ENCODE results near the gene ZSCAN16. TPM values are rescaled to one million over a fixed set of nuclear protein-coding genes. Genes with fewer than 3 reads are reported as not detected.
A peak's percentile ranks its signal among the peaks of the same experiment; 100 is the strongest.

ZSCAN16 gene
- total and polyA plus RNA-seq, 10 of the 15 experiments (the other 5 are each of a cell fraction or from before 2014, with no cell fraction given): 4.6 to 13.8 (median 10.3) TPM

GRCh38 chr6:28140616-28141015 lies 16.2 kb downstream of the ZSCAN16 start:
- no peak for ATAC-seq
- 82% methylated on average over 5 of the region's 5 CpGs for WGBS (ENCODE audit: insufficient coverage, insufficient replicate concordance, low lambda C conversion rate, missing lambda C conversion rate)
- peak overlapping the region; percentile 31 for H3K4me2 ChIP-seq (ENCODE audit: control insufficient read depth, insufficient read depth)

DNA sequence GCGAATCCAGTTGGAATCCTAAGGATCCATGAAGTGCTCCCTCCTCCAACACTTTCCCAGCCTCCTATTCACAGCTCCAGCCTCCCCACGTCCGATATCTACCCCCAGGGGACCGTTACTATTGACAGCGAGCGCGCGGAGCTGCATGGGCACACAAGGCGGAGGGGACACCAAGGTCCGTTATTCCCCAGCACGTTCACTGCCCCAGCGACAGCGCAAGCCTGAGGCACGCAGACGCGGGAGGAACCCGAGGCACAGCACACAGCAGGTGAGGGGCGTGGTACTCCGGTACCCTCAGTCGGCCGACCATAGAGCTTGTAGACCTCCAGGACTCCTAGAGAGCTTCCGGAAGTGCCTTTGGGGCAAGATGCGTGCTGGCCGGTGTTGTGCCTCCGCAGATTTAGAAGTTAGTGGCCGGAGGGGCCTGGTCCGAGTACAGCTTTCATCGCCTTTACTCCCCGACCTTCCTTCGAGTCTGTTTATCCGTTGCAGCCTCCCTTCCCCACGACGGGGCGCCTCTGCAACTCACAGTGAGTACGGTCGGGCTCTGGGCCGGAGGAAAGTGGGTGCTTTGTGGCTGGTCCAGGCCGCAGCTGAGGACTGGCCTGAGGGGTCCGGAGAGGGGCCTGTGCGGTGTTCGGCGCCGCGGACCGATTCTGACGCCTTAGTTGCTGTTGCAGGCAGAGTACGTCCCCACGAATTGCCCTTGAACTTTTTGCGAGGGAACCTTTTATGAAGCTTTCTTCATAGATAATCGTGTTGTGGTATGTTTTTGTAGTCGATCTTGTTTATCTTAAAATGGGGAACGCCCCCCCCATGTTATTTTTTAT lies 17.3 kb downstream of the ZSCAN16 start, which contains the start of gene ZKSCAN8:
Gene ZKSCAN8 (plus strand): TSS at position 384 of the 830 bp plus-strand sequence. CDS start 6,525 bp downstream, outside the sequence.
- RAD21 ChIA-PET (ENCODE audit: unreplicated experiment): interaction anchor here (0.6 to 2.6 kb wide), 14 partner anchors 11 to 214 kb away, joined by 3 to 13 read pairs (median 4); partner anchors contain the start of genes ZKSCAN3, ZKSCAN4, ZSCAN16 and ZSCAN26
- peak within 1 kb of the TSS; percentile 86 for H3K9ac ChIP-seq (ENCODE audit: control insufficient read depth, insufficient read depth, low read length)
- no peaks in the 10 kb centered on the region for H3K27me3 ChIP-seq (replicated peaks in 1 of 2; ENCODE audit: control insufficient read depth in 2 of 2, insufficient read depth in 2 of 2, low read length in 1 of 2)
- H3K27ac ChIP-seq (ENCODE audit: control insufficient read depth, insufficient read depth): peak within 1 kb of the TSS; percentile 63
- TSS peak; percentile 70 for BruUV-seq (replicated peaks)
- WGBS (ENCODE audit: insufficient coverage, insufficient replicate concordance, low lambda C conversion rate, missing lambda C conversion rate): 1% methylated on average over 52 of the region's 52 CpGs
- ATAC-seq: peak; percentile 90
- no peaks in the 10 kb centered on the region for H4K20me1 ChIP-seq (ENCODE audit: control insufficient read depth, insufficient read depth)
- peak within 1 kb of the TSS; percentile 96 for H3K4me2 ChIP-seq (ENCODE audit: control insufficient read depth, insufficient read depth)
- H3K4me3 ChIP-seq: peak within 1 kb of the TSS; percentile 88
- H3K4me1 ChIP-seq (ENCODE audit: control insufficient read depth, insufficient read depth, low read length): peaks cover 18% of the 10 kb centered on the region
- DNase-seq (ENCODE audit: low read depth, low spot score): peak; percentile 78
- in situ Hi-C loops (cut with MboI) (loop anchor here (5.0 kb wide), 1 partner anchor 76 kb away; no protein-coding TSS in a partner anchor), intact Hi-C loops (cut with micrococcal nuclease; ENCODE audit: unreplicated experiment) (loop anchor here (1.0 to 5.0 kb wide), 3 partner anchors 17 to 83 kb away; partner anchors contain the start of genes ZSCAN16 and ZSCAN9)
- peaks cover 0 to 10% of the 10 kb centered on the region in 2 experiments; a peak in 1 of 4 replicates for H3K36me3 ChIP-seq (ENCODE audit: control insufficient read depth in 2 of 2, insufficient read depth in 2 of 2, low read length in 1 of 2)
- peak; percentile 84 for FAIRE-seq
- peaks cover 34% of the 10 kb centered on the region for H3K79me2 ChIP-seq (ENCODE audit: control insufficient read depth, insufficient read depth, low read length)
- peak within 1 kb of the TSS; percentile 97 for H2AFZ ChIP-seq (ENCODE audit: control insufficient read depth, low read depth, low read length)
- POLR2A ChIA-PET: interaction anchor here (0.9 to 2.5 kb wide), 10 partner anchors 10 to 242 kb away, joined by 3 to 11 read pairs (median 4); partner anchors contain the start of genes ZKSCAN3, ZSCAN16 and ZSCAN26
- CTCF ChIA-PET: interaction anchor here (0.9 to 4.7 kb wide), 8 partner anchors 16 to 447 kb away, joined by 3 to 41 read pairs (median 4); partner anchors contain the start of gene ZSCAN16
- H3K9me3 ChIP-seq (replicated peaks; ENCODE audit: control insufficient read depth, insufficient read depth, low read length): no peaks in the 10 kb centered on the region
- SMC1A ChIA-PET (ENCODE audit: uncharacterized antibody, unreplicated experiment): interaction anchor here (0.6 to 3.1 kb wide), 10 partner anchors 13 to 214 kb away, joined by 3 to 24 read pairs (median 9); partner anchors contain the start of genes ZKSCAN4 and ZSCAN16
- TF ChIP-seq YBX1 (IDR thresholded peaks at IDR 0.05) (no peak), TARDBP (IDR thresholded peaks at IDR 0.05; ENCODE audit: borderline replicate concordance) (0 out of 2 replicates have a peak, but pooled peaks have one; percentile 76), CHD2 (IDR thresholded peaks at IDR 0.05; ENCODE audit: borderline replicate concordance, low read depth, low read length) (no peak), POLR2AphosphoS2 (IDR thresholded peaks at IDR 0.05; ENCODE audit: low read depth, low read length) (peak; percentile 71; the same call in 1 of the 2 replicates), ESRRA (IDR thresholded peaks at IDR 0.05; ENCODE audit: low read length) (no peak), YY1 (IDR thresholded peaks at IDR 0.05; ENCODE audit: low read depth, low read length) (peak; percentile 75), TCF12 (IDR thresholded peaks at IDR 0.05; ENCODE audit: low read depth, low read length) (peak; percentile 47; the same call in 1 of the 2 replicates), RAD51 (IDR thresholded peaks at IDR 0.05) (no peak)
- TF ChIP-seq, protein P1, sequence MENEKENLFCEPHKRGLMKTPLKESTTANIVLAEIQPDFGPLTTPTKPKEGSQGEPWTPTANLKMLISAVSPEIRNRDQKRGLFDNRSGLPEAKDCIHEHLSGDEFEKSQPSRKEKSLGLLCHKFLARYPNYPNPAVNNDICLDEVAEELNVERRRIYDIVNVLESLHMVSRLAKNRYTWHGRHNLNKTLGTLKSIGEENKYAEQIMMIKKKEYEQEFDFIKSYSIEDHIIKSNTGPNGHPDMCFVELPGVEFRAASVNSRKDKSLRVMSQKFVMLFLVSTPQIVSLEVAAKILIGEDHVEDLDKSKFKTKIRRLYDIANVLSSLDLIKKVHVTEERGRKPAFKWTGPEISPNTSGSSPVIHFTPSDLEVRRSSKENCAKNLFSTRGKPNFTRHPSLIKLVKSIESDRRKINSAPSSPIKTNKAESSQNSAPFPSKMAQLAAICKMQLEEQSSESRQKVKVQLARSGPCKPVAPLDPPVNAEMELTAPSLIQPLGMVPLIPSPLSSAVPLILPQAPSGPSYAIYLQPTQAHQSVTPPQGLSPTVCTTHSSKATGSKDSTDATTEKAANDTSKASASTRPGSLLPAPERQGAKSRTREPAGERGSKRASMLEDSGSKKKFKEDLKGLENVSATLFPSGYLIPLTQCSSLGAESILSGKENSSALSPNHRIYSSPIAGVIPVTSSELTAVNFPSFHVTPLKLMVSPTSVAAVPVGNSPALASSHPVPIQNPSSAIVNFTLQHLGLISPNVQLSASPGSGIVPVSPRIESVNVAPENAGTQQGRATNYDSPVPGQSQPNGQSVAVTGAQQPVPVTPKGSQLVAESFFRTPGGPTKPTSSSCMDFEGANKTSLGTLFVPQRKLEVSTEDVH (IDR thresholded peaks at IDR 0.05; ENCODE audit: low read depth, partially characterized antibody): no peak

More at GRCh38 chr6:28140616-28141015, 16.2 kb downstream of the ZSCAN16 start:
- H3K36me3 ChIP-seq (ENCODE audit: control insufficient read depth in 2 of 2, insufficient read depth in 2 of 2, low read length in 1 of 2): peaks cover 0 to 10% of the 10 kb centered on the region in 2 experiments; a peak in 1 of 4 replicates
- no peak overlapping the region for H3K9ac ChIP-seq (ENCODE audit: control insufficient read depth, insufficient read depth, low read length)
- in situ Hi-C loops (cut with MboI) (loop anchor here (5.0 kb wide), 1 partner anchor 77 kb away; no protein-coding TSS in a partner anchor), intact Hi-C loops (cut with micrococcal nuclease; ENCODE audit: unreplicated experiment) (loop anchor here (1.0 to 5.0 kb wide), 3 partner anchors 16 to 84 kb away; partner anchors contain the start of genes ZSCAN16 and ZSCAN9)
- no peak for DNase-seq (ENCODE audit: low read depth, low spot score)
- POLR2A ChIA-PET: interaction anchor here (0.6 to 2.5 kb wide), 8 partner anchors 14 to 409 kb away, joined by 3 to 11 read pairs (median 4); partner anchors contain the start of gene ZSCAN26
- H4K20me1 ChIP-seq (ENCODE audit: control insufficient read depth, insufficient read depth): no peaks in the 10 kb centered on the region
- no peaks in the 10 kb centered on the region for H3K27me3 ChIP-seq (replicated peaks in 1 of 2; ENCODE audit: control insufficient read depth in 2 of 2, insufficient read depth in 2 of 2, low read length in 1 of 2)
- H2AFZ ChIP-seq (ENCODE audit: control insufficient read depth, low read depth, low read length): peak overlapping the region; percentile 19; the same call in 1 of the 2 replicates
- BruUV-seq (replicated peaks): no TSS peak
- CTCF ChIA-PET: interaction anchor here (1.1 to 4.7 kb wide), 4 partner anchors 15 to 448 kb away, joined by 4 to 41 read pairs (median 11); partner anchors contain the start of gene ZSCAN16
- RAD21 ChIA-PET (ENCODE audit: unreplicated experiment): interaction anchor here (0.9 to 2.6 kb wide), 7 partner anchors 10 to 215 kb away, joined by 3 to 13 read pairs (median 4); partner anchors contain the start of gene ZSCAN16
- H3K4me1 ChIP-seq (ENCODE audit: control insufficient read depth, insufficient read depth, low read length): peaks cover 18% of the 10 kb centered on the region
- TF ChIP-seq BCL11A (IDR thresholded peaks at IDR 0.05; ENCODE audit: low read depth, low read length) (no peak), NR2C1 (IDR thresholded peaks at IDR 0.05) (no peak), TCF7 (IDR thresholded peaks at IDR 0.05; ENCODE audit: borderline replicate concordance) (no peak), ZSCAN29 (IDR thresholded peaks at IDR 0.05) (no peak)
- no peak for FAIRE-seq
- H3K4me3 ChIP-seq: no peak overlapping the region
- SMC1A ChIA-PET (ENCODE audit: uncharacterized antibody, unreplicated experiment): interaction anchor here (1.0 to 3.1 kb wide), 9 partner anchors 12 to 215 kb away, joined by 3 to 24 read pairs (median 10); partner anchors contain the start of genes ZKSCAN4 and ZSCAN16
- no peaks in the 10 kb centered on the region for H3K9me3 ChIP-seq (replicated peaks; ENCODE audit: control insufficient read depth, insufficient read depth, low read length)
- H3K79me2 ChIP-seq (ENCODE audit: control insufficient read depth, insufficient read depth, low read length): peaks cover 45% of the 10 kb centered on the region
- H3K27ac ChIP-seq (ENCODE audit: control insufficient read depth, insufficient read depth): peak overlapping the region; percentile 4; the same call in 1 of the 2 replicates

All from GM12878 (cell line).